Hematopoietic multipotent progenitor cell treated with erythropoietin and hydrocortisone succinate and interleukin-3 and kit ligand, for 4 days (in vitro differentiated cells): ENCODE measurements around the gene MRPL55.

ENCODE experiments used
- DNase-seq: peaks from one replicate; pipeline ENCODE4 v3.0.0-alpha.2; 2015

Gene MRPL55

GRCh38 chr1:228109073-228109961 is at the start of gene MRPL55:
MRPL55 (minus strand) TSS chr1:228109299; CDS start chr1:228108260, 1,039 bp downstream.
- peak; percentile 98 for DNase-seq

- no peak for DNase-seq
Measured at GRCh38 chr1:228158151-228159007, 49.3 kb upstream of the MRPL55 start.

- DNase-seq = no peak
Measured at GRCh38 chr1:228157729-228158126, 48.6 kb upstream of the MRPL55 start.

DNA sequence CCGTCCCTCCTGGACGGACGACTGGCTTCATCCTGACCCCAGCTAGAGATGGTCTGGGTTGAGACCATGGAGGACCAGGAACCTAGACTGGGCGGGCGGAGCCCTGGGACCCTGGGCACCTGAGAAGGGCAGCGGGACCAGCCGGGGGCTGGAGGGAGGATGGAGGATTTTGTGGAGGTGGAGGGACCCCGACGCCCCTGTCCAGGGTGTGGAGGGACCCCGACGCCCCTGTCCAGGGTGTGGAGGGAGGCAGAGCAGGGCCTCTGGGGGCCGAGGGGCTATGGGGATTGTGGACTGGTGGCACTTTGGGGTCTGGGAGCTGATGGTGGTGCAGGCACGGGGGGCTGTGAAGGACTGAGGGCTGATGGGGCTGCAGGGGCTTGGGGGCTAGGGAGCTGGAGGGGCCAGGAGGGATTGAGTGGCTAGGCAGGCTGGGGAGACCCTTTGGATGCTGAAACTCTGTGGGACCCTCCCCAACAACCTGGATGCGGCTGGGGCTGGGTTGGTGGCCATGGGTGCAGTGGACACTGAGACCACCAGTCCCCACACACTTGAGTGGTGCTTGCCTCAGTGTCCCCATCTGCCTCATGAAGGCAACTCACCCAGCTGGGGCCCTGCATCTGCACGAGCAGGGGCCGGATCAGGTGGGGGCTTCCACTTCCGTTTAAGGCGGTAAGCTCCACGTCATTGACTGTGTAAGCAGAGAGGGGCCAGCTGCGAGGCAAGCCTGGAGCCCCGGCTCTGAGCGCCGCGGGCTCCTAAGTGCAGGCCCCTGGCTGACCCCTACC is 48.0 kb upstream of the MRPL55 start:
- DNase-seq = peak; percentile 38

DNA sequence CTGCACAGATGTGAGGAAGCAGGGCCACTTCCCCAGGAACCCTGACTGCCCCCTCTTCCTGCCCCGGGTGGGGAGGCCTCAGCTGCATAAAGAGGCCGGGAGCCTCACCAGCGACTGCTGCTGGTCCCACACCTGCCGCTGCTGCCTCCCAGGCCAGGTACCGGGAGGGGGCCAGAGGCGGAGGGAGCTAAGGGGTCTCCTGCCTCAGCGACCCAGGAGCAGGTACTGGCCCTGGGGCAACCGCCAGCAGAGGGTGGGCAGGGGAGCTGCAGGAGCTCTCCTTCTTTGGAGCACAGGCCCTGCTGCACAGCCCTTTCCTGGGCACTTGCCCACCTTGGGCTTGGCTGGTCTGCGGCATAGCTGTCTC is 47.4 kb upstream of the MRPL55 start:
- DNase-seq = peak; percentile 46

- DNase-seq = no peak
Measured at GRCh38 chr1:228155596-228156514, 46.8 kb upstream of the MRPL55 start.

DNA sequence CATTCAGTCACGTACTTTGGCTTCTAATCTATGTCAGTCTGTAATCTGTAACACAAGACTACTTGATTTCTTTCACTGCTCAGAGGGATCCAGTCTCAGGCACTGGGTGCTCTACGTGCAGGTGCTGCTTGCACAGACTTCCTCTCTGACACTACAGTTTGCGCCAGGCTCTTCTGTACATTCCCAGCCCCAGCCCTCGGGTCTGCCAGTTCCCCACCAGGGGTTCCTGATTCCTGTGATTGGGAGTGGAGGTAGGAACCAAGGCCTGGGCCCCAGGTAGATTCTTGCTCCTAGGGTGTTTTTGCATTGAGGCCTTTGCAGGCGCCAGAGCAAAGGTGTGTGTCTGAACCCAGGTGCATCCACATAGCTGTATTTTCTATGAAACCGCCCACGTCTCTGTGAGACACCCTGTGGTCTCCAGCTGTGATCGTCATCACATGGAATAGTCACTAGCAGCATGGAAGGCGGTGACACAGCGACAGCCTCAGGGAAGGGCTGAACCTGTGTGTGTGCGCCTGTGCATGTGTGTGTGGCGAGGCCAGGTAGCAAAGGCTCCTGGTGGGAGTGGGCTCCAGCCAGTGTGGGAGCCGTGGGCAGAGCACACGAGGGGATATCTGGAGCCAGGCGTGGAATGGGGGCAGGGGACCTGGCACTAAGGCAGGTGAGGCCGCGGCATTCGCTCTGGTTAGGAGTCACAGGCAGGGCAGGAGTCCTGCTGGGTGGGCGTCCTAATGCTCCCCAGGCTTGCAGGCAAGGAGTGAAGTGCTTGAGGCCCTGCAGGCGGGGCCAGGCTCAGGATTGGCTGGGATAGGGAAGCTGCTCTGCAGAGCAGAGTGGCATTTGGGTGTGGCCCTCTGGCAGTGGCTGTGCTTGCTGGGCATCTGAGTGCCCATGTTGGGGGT is 45.8 kb upstream of the MRPL55 start:
- DNase-seq = peak; percentile 50

- DNase-seq = no peak
Measured at GRCh38 chr1:228154021-228154669, 45.0 kb upstream of the MRPL55 start.

DNA sequence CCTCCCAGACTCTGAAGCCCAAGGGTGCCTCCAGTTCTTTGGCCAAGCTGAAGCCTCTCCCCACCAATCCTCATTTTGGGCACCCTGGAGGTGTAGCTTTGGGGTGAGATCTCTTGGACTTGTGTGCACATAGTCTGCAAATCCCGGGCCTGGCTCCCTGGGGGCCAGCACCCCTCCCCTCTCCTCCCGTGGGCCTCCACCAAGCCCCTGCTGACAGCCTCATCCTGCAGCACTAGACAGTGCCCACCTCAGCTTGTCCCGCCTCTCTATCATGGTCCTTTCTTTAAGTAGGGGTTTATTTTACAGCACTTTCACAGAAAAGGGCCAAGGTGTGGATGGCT is 43.8 kb upstream of the MRPL55 start:
- no peak for DNase-seq

DNA sequence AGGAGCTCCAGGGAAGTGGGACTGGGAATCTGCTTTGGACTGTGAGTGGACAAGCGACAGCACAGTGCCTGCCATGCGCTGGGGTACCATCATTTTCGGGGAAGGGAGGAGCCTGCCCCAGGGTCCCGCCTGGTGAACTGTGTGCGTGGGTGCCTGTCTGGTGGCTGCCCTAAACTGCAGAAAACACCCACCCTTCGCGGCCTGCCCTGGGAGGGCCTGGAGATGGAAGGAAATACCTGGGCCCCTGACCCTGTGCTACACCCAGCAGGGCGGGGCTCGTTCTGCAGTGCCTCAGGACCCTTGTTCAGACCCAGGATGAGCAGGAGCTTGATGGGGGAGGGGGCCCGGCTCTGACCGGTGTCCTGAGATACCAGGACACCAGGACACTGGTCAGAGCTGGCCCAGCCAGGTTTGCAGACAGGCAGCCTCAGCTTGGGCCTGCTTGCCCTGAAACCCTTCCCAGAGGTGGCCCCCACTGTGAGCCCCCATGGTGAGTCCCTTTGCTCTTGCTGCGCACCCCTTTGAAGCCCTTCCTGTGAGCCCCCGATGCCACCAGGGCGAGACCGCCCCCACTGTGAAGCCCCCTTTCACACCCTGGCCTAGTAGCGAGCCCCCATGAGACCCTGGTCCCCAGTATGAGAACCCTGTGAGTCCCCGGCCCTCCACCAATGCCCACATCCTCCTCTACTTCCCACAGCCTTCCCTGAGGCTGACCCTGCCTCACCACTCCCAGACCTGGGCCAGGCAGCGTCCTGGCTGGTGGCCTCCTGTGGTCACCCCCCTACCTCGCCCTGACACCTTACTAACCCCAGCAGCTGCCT is 43.2 kb upstream of the MRPL55 start:
- DNase-seq = no peak

GRCh38 chr1:228151180-228151925 is 42.3 kb upstream of the MRPL55 start:
- DNase-seq = no peak

GRCh38 chr1:228150461-228151179 is 41.5 kb upstream of the MRPL55 start:
- DNase-seq = no peak

DNA sequence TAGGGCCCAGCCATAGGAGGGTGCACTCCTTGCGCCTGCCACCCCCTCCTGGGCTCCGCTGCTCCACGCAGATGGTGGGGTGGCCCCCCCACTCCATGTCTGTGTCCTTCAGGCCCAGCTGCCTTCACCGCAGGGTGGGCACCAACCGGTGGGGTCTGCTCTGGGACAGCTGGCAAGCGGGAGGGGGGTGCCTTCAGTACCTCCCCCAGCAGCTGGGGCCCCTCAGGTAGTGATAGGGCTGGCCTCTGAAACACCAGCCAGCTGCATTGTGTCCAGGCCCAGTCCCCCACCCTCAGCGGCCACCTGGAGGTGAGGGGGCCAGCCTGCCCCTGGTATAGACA is 41.0 kb upstream of the MRPL55 start:
- no peak for DNase-seq

- DNase-seq = no peak
Measured at GRCh38 chr1:228149406-228150119, 40.5 kb upstream of the MRPL55 start, which contains the start of gene GJC2. GJC2 (plus strand) TSS chr1:228149930; CDS start chr1:228157759, 7,829 bp downstream.

DNA sequence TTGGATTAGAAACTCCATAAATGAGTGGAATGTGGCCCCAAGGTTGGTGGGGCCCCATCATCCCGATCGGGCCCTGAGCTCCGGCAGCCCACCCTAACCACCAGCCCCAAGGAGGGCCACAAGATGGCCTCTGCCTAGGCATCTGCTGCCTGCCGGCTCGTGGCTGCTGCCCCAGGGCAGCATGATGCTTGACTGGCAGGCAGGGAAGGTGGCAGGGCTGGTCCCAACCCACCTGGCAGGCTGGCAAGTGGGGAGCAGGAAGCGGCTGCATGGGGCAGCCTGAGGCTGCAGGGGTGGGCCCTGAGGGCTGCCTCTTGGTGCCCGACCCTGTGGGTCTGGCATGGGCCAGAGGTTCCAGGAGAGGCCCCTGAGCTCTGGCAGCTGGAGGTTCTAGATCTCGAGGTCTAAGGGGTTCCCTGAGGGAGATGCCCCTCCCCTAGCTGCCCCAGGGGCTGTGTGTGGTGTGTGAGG is 39.9 kb upstream of the MRPL55 start:
- no peak for DNase-seq

DNA sequence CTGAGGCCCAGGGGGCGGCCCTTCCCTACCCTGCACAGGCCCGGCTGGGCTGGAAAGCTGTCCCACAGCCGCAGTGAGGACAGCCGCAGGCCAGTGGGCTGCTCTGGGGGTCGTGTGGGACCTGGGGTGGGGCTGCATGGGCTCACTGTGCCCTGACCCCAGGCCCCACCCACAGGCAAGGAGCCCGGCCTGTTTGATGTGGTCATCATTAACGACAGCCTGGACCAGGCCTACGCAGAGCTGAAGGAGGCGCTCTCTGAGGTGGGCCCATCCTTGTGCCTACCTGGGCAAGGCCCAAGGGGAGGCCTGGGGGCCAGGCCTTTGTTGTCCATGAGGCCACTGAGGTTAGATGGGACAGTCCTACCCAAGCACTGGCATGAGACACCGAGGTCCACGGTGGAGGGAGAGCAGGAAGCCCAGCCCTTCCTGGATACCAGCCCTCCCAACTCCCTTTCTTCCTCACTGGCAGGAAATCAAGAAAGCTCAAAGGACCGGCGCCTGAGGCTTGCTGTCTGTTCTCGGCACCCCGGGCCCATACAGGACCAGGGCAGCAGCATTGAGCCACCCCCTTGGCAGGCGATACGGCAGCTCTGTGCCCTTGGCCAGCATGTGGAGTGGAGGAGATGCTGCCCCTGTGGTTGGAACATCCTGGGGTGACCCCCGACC is 39.2 kb upstream of the MRPL55 start:
- no peak for DNase-seq

DNA sequence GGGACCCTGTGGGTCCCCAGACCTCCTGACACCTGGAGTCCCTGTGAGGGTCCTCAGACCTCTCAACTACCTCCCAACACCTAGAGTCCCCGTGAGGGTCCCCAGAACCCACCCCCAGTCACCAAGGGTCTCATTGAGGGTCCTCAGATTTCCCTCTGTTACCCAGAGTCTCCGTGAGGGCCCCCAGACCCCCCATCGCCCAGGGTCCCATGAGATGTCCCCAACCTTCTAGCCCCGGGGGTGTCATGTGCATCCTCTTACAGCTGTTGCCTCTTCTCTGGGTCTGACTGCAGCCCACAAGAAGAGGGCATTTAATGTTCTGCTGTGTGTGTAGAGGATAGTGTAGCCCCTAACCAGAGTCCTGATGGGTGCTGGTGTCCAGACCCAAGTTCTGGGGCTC is 38.7 kb upstream of the MRPL55 start:
- no peak for DNase-seq
